Small intestine (tissue), 7 donors: ENCODE results near the gene METAP2. TPM values are rescaled to one million over a fixed set of nuclear protein-coding genes. Genes with fewer than 3 reads are reported as not detected.
A peak's percentile ranks its signal among the peaks of the same experiment; 100 is the strongest.
"Not testable (repeated sequence)": the region's sequence is repeated elsewhere in the genome, so short reads cannot be mapped to it uniquely, and the experiment has no call there.

Source experiments
- DNase-seq, 2 donors: peaks; one replicate each; pipeline versions ENCODE4 v3.0.0 to v3.0.0-alpha.2; 2013
- FAIRE-seq: peaks from 2 replicates; lab custom pipeline; 2012; peaks lifted over from hg19 to GRCh38; lab: Jason Lieb, UNC
- H3K27ac ChIP-seq, 3 donors: one replicate each; pipeline ENCODE4 v1.5.1; 2013; ENCODE audit warnings: low read length in 2 of 3, mild to moderate bottlenecking in 2 of 3, control low read depth in 1 of 3, inconsistent platforms in 1 of 3, low read depth in 1 of 3, moderate library complexity in 1 of 3
- H3K27me3 ChIP-seq, 3 donors: one replicate each; pipeline ENCODE4 v1.6.1; 2013; ENCODE audit warnings: low read length in 3 of 3, inconsistent platforms in 1 of 3; ENCODE audit not compliant: control insufficient read depth in 3 of 3, insufficient read depth in 3 of 3
- H3K36me3 ChIP-seq, 3 donors: one replicate each; pipeline ENCODE4 v1.6.1; 2013; ENCODE audit warnings: low read length in 3 of 3, inconsistent platforms in 1 of 3, low read depth in 1 of 3, mild to moderate bottlenecking in 1 of 3, moderate library complexity in 1 of 3; ENCODE audit not compliant: control insufficient read depth in 3 of 3, insufficient read depth in 2 of 3
- H3K4me1 ChIP-seq, 3 donors: one replicate each; pipeline ENCODE4 v1.6.1; 2013; ENCODE audit warnings: low read length in 2 of 3, inconsistent platforms in 1 of 3, low read depth in 1 of 3, mild to moderate bottlenecking in 1 of 3, moderate library complexity in 1 of 3; ENCODE audit not compliant: control insufficient read depth in 3 of 3, insufficient read depth in 2 of 3
- H3K4me3 ChIP-seq, 3 donors: one replicate each; pipeline ENCODE4 v1.5.1; 2013; ENCODE audit warnings: low read length in 3 of 3, control low read depth in 1 of 3, inconsistent platforms in 1 of 3, low read depth in 1 of 3, mild to moderate bottlenecking in 1 of 3, moderate library complexity in 1 of 3
- H3K9me3 ChIP-seq, 2 donors: one replicate each; pipeline ENCODE4 v1.6.1; 2013; ENCODE audit warnings: low read depth in 1 of 2, low read length in 1 of 2; ENCODE audit not compliant: control insufficient read depth in 2 of 2, insufficient read depth in 1 of 2
- WGBS, 3 donors: extraction: QIAGEN DNeasy Blood & Tissue Kit; methylation state at CpG; one replicate each; pipeline ENCODE4 v1.1.7; 2013; 5-methylcytosine and 5-hydroxymethylcytosine counted together
- polyA plus RNA-seq, 4 donors: library from polyadenylated mRNA; stranded (reverse) in 3 of 4; unstranded in 1 of 4; fragments of 200-250 nt in 3 of 4; fragments of 120-200 nt in 1 of 4; gene quantifications; one replicate each; pipeline versions ENCODE4 v1.2.1 to v1.2.3, GENCODE V29; 2013
- donor health status: healthy with polysubstance abuse.
- donor health status: control.
- donor health status: control.
- donor health status: Bipolar disorder and iron deficiency.
- donor health status: healthy.

Gene METAP2
- polyA plus RNA-seq, 4 donors = 45.0 to 88.0 (median 55.7) TPM

DNA sequence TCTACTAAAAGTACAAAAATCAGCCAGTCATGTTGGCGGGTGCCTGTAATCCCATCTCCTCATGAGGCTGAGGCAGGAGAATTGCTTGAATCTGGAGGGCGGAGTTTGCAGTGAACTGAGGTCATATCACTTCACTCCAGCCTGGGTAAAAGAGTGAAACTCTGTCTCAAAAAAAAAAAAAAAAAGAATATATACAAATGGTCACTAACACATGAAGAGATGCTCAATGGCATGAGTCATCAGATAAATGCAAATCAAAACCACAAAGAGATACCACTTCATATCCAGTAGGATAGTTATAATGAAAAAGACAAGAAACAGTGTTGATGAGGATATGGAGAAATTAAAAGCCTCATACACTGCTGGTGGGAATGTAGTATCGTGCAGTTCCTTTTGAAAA, 33.6 kb upstream of the METAP2 start:
- FAIRE-seq = no peak
- WGBS, 3 donors = 66 to 83% (median 77%) methylated on average over 3 of the region's 3 CpGs

DNA sequence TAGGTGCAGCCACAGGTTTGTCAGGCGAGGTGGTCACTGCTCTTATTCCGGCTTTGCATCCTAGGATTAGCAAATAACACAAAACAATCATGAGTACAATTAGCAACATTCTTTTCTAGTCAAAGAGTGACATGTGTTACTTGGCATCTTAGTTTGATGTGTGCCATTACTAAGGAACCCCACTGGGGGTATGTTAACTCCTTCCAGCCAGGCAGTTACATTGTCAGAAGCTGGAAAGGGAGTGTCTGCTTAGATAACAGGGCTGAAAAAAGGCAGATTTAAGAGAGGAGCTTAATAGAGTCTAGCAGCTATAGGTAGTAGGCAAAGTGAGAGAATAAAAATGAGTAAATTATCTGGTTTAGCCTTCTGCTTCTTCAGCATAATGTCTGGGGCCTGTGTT, 30.5 kb upstream of the METAP2 start:
- FAIRE-seq (no peak), DNase-seq (peak in 1 of 2 donors; percentile 4)
- Histone ChIP-seq H3K4me1 (peaks cover 2 to 20% (median 2%) of the 10 kb centered on the region in 3 donors), H3K4me3 (no peak overlapping the region), H3K36me3 (no peaks in the 10 kb centered on the region), H3K27me3 (no peaks in the 10 kb centered on the region), H3K27ac (no peak overlapping the region), H3K9me3 (peaks cover 0 to 5% of the 10 kb centered on the region in 2 donors)
- WGBS, 3 donors = 94 to 95% (median 94%) methylated on average over 2 of the region's 2 CpGs

More for the DNA sequence above, 33.6 kb upstream of the METAP2 start:
- H3K27ac ChIP-seq = no peak overlapping the region
- H3K27me3 ChIP-seq = no peaks in the 10 kb centered on the region
- H3K4me3 ChIP-seq = no peak overlapping the region
- no peaks in the 10 kb centered on the region for H3K36me3 ChIP-seq
- peaks cover 0 to 5% (median 0%) of the 10 kb centered on the region in 3 donors for H3K4me1 ChIP-seq
- peaks cover 0 to 5% of the 10 kb centered on the region in 2 donors for H3K9me3 ChIP-seq
- DNase-seq = no peak

DNA sequence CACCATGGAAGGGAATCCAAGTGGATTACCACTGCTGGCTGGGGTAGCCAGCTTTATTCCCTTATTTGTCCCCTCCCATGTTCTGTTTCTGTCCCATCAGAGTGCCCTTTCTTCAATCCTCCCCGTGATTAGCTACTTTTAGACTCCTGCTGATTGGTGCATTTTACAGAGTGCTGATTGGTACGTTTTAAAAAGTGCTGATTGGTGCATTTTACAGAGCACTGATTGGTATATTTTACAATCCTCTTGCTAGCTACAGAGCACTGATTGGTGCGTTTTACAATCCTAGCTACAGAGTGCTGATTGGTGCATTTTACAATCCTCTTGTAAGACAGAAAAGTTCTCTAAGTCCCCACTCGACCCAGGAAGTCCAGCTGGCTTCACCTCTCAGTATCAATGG, 28.9 kb upstream of the METAP2 start:
- DNase-seq, H3K27me3 ChIP-seq, FAIRE-seq, H3K9me3 ChIP-seq, H3K36me3 ChIP-seq, H3K4me3 ChIP-seq, H3K27ac ChIP-seq: not testable (repeated sequence)
- H3K4me1 ChIP-seq = peaks cover 2 to 20% (median 2%) of the 10 kb centered on the region in 3 donors
- WGBS, 3 donors = 71 to 86% (median 74%) methylated on average over 4 of the region's 4 CpGs

DNA sequence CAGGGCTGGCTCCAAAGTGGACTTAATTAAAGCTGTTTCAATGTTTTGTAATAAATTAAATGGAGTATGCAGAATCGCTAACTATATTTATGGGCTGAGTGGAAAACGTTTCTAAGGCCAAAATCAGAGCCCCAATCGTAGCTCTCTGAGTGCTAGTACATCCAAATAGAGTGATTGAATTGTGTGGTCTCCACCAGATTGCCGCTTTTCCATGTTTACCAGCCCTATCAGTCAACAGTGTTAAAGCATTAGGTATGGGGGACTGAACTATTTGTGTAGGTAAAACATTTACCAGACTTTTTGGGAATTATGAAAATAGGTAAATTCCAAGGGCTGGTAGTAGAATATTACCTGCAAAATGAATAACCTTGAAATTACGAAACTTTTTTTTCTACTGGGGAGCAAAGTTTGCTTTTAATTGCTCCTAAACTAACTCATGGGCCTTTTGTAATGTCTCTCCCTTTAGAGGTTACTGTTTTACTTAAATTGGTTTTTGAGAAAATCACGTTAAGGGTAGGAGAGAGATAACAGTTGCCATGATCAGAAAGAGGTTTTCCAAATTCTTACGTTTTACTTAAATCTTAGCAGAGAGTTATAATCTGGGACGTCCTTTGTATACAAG, 28.0 kb upstream of the METAP2 start:
- no peaks in the 10 kb centered on the region for H3K27me3 ChIP-seq
- peak overlapping the region in 1 of 3 donors; percentile 71 for H3K27ac ChIP-seq
- peaks cover 2 to 20% (median 2%) of the 10 kb centered on the region in 3 donors for H3K4me1 ChIP-seq
- H3K4me3 ChIP-seq = peak overlapping the region in 1 of 3 donors; percentile 24
- DNase-seq (peak in 1 of 2 donors; percentile 22), FAIRE-seq (no peak)
- 35 to 61% (median 46%) methylated on average over 8 of the region's 8 CpGs for WGBS, 3 donors
- no peaks in the 10 kb centered on the region for H3K36me3 ChIP-seq
- peaks cover 0 to 5% of the 10 kb centered on the region in 2 donors for H3K9me3 ChIP-seq

DNA sequence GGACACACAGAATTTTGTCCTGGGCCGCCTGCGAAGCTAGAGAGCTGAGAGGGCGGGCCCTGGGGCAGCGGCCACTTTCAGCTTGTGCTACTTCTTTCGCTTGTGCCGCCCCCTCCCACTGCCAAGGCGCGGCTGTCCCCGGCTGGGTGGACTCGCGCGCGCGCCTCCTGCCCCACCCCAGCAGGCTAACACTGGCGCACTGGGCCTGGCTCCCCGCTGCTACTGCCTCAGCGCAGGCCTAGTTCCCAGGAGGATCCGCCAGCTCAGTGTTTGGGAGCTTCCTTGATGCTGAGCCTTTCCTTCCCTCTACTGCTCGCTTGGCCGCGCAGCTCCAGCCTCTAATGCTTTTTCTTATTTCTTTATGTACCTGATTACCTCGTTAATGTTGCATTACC, 27.4 kb upstream of the METAP2 start:
- Histone ChIP-seq H3K27me3 (no peaks in the 10 kb centered on the region), H3K27ac (peak overlapping the region in 1 of 3 donors; percentile 71), H3K9me3 (peaks cover 0 to 5% of the 10 kb centered on the region in 2 donors), H3K36me3 (no peaks in the 10 kb centered on the region), H3K4me1 (peaks cover 2 to 20% (median 2%) of the 10 kb centered on the region in 3 donors), H3K4me3 (peak overlapping the region in 1 of 3 donors; percentile 24)
- FAIRE-seq (no peak), DNase-seq (peak; percentile 45 to 76)
- WGBS, 3 donors = 8 to 14% (median 13%) methylated on average over 21 to 22 of the region's 22 CpGs

DNA sequence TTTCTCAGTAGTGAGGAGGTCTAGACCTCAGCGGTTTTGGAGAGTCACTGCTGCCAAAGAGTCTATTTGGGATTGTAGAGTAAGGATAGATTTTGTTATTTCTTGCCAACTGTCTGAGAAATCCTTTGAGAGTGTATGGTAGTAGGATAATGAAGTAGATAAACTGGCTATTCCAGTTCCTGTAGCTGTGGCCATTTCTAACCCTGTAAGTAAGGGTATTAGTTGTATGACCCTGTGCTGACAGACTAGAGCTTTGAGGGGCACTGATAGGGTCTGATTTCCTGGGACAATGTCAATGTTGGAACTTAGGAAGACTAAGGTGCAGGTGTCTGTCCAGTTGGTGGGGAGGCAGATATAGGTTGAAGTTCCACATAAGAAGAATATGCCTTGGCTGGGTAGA, 24.3 kb upstream of the METAP2 start:
- H3K4me3 ChIP-seq, H3K27me3 ChIP-seq, FAIRE-seq, H3K27ac ChIP-seq, H3K9me3 ChIP-seq, H3K36me3 ChIP-seq, DNase-seq: not testable (repeated sequence)
- peaks cover 2 to 16% (median 2%) of the 10 kb centered on the region in 3 donors for H3K4me1 ChIP-seq
- 57 to 85% (median 67%) methylated on average over 1 of the region's 1 CpG for WGBS, 3 donors

DNA sequence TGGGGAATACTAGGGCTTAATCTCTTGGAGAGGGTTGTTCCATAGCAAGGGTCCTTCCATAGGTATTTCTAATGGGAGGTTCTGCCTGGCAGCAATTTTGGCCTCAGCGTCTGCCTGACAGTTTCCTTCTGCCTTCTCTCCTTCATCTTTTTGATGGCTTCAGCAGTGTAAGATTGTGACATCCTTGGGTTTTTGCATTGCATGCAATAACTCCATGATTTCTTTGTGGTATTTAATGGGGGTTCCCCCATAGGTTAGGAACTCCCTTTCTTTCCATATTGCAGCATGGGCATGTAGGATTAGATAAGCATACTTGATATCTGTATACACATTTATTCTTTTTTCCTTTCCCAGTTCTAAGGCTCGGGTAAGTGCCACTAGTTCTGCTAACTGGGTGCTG, 21.5 kb upstream of the METAP2 start:
- not testable (repeated sequence) for H3K27ac ChIP-seq, H3K4me1 ChIP-seq, H3K36me3 ChIP-seq, DNase-seq, H3K27me3 ChIP-seq, FAIRE-seq, H3K4me3 ChIP-seq
- peaks cover under 1 to 19% of the 10 kb centered on the region in 2 donors for H3K9me3 ChIP-seq
- 85 to 92% (median 90%) methylated on average over 2 of the region's 2 CpGs for WGBS, 3 donors

DNA sequence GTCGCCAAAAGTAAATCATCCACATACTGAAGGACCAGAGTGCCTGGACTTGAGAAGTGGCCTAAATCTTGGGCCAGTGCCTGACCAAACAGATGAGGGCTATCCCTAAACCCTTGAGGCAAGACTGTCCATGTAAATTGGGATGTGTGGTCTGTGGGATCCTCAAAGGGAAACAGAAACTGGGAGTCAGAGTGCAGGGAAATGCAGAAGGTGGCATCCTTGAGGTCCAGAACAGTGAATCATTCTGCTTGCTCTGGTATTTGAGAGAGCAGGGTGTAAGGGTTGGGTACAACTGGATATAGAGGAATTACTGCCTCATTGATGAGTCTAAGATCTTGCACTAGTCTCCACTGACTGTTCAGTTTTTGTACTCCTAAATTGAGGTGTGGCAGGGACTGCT, 20.1 kb upstream of the METAP2 start:
- H3K27me3 ChIP-seq, H3K4me1 ChIP-seq, FAIRE-seq, H3K4me3 ChIP-seq, H3K36me3 ChIP-seq, H3K27ac ChIP-seq, DNase-seq: not testable (repeated sequence)
- H3K9me3 ChIP-seq = peaks cover 2 to 31% of the 10 kb centered on the region in 2 donors
- 96 to 100% (median 97%) methylated on average over 1 of the region's 1 CpG for WGBS, 3 donors
